ENCODE results near the gene ZNF282. TPM values are rescaled to one million over a fixed set of nuclear protein-coding genes. Genes with fewer than 3 reads are reported as not detected.

The ZNF282 gene
- total RNA-seq, 1 experiment from 2014 or later = 18.1 TPM

- DNase-seq (ENCODE audit: low read depth) = no peak
- in situ Hi-C loops (cut with HindIII; ENCODE audit: low pct_unique_long_range_greater_than_20kb, low sequenced_read_pairs) = no loop called here
These were observed 11.1 kb upstream of the ZNF282 start for GRCh38 chr7:149184274-149184673.

- DNase-seq (ENCODE audit: low read depth) = no peak
- in situ Hi-C loops (cut with HindIII; ENCODE audit: low pct_unique_long_range_greater_than_20kb, low sequenced_read_pairs) = no loop called here
These were observed 7.1 kb upstream of the ZNF282 start for GRCh38 chr7:149188213-149188612.

- in situ Hi-C loops (cut with HindIII; ENCODE audit: low pct_unique_long_range_greater_than_20kb, low sequenced_read_pairs) = no loop called here
- no peak for DNase-seq (ENCODE audit: low read depth)
These were observed 6.6 kb upstream of the ZNF282 start for GRCh38 chr7:149188637-149189259.

GRCh38 chr7:149191851-149192250 lies 3.5 kb upstream of the ZNF282 start:
- no peak for DNase-seq (ENCODE audit: low read depth)
- in situ Hi-C loops (cut with HindIII; ENCODE audit: low pct_unique_long_range_greater_than_20kb, low sequenced_read_pairs) = no loop called here

GRCh38 chr7:149194799-149195179 lies 557 bp upstream of the ZNF282 start:
- no peak for DNase-seq (ENCODE audit: low read depth)
- in situ Hi-C loops (cut with HindIII; ENCODE audit: low pct_unique_long_range_greater_than_20kb, low sequenced_read_pairs) = no loop called here

GRCh38 chr7:149196151-149196704 lies 882 bp downstream of the ZNF282 start:
- in situ Hi-C loops (cut with HindIII; ENCODE audit: low pct_unique_long_range_greater_than_20kb, low sequenced_read_pairs) = no loop called here
- peak; percentile 25 for DNase-seq (ENCODE audit: low read depth)

GRCh38 chr7:149196705-149197171 lies 1.4 kb downstream of the ZNF282 start:
- DNase-seq (ENCODE audit: low read depth) = peak; percentile 22
- in situ Hi-C loops (cut with HindIII; ENCODE audit: low pct_unique_long_range_greater_than_20kb, low sequenced_read_pairs) = no loop called here

- no peak for DNase-seq (ENCODE audit: low read depth)
- in situ Hi-C loops (cut with HindIII; ENCODE audit: low pct_unique_long_range_greater_than_20kb, low sequenced_read_pairs) = no loop called here
These were observed 2.3 kb downstream of the ZNF282 start for GRCh38 chr7:149197675-149198074.

- DNase-seq (ENCODE audit: low read depth) = no peak
- in situ Hi-C loops (cut with HindIII; ENCODE audit: low pct_unique_long_range_greater_than_20kb, low sequenced_read_pairs) = no loop called here
These were observed 2.9 kb downstream of the ZNF282 start for GRCh38 chr7:149198161-149198816.

- no peak for DNase-seq (ENCODE audit: low read depth)
- in situ Hi-C loops (cut with HindIII; ENCODE audit: low pct_unique_long_range_greater_than_20kb, low sequenced_read_pairs) = no loop called here
These were observed 4.1 kb downstream of the ZNF282 start for GRCh38 chr7:149199234-149199995.

GRCh38 chr7:149202831-149203231 lies 7.5 kb downstream of the ZNF282 start:
- no peak for DNase-seq (ENCODE audit: low read depth)
- in situ Hi-C loops (cut with HindIII; ENCODE audit: low pct_unique_long_range_greater_than_20kb, low sequenced_read_pairs) = no loop called here

GRCh38 chr7:149205690-149206381 lies 10.5 kb downstream of the ZNF282 start:
- no peak for DNase-seq (ENCODE audit: low read depth)
- in situ Hi-C loops (cut with HindIII; ENCODE audit: low pct_unique_long_range_greater_than_20kb, low sequenced_read_pairs) = no loop called here

- DNase-seq (ENCODE audit: low read depth) = no peak
- in situ Hi-C loops (cut with HindIII; ENCODE audit: low pct_unique_long_range_greater_than_20kb, low sequenced_read_pairs) = no loop called here
These were observed 12.1 kb downstream of the ZNF282 start for GRCh38 chr7:149207324-149208035.

GRCh38 chr7:149209518-149210269 lies 14.3 kb downstream of the ZNF282 start:
- in situ Hi-C loops (cut with HindIII; ENCODE audit: low pct_unique_long_range_greater_than_20kb, low sequenced_read_pairs) = no loop called here
- DNase-seq (ENCODE audit: low read depth) = peak; percentile 56

GRCh38 chr7:149210551-149210950 lies 15.2 kb downstream of the ZNF282 start:
- no peak for DNase-seq (ENCODE audit: low read depth)
- in situ Hi-C loops (cut with HindIII; ENCODE audit: low pct_unique_long_range_greater_than_20kb, low sequenced_read_pairs) = no loop called here

GRCh38 chr7:149214020-149214720 lies 18.8 kb downstream of the ZNF282 start:
- in situ Hi-C loops (cut with HindIII; ENCODE audit: low pct_unique_long_range_greater_than_20kb, low sequenced_read_pairs) = no loop called here
- DNase-seq (ENCODE audit: low read depth) = no peak

- no peak for DNase-seq (ENCODE audit: low read depth)
- in situ Hi-C loops (cut with HindIII; ENCODE audit: low pct_unique_long_range_greater_than_20kb, low sequenced_read_pairs) = no loop called here
These were observed 21.1 kb downstream of the ZNF282 start for GRCh38 chr7:149216402-149216801.
